GM18951 (cell line): Measurements from ENCODE around the gene GNB4.

Source experiments
- POLR2A ChIP-seq: IDR thresholded peaks from 4 replicates; pipeline ENCODE4 v1.6.1; 2011; ENCODE audit warnings: mild to moderate bottlenecking; ENCODE audit not compliant: insufficient read length, insufficient read depth; ENCODE audit errors: extremely low read depth
- in situ Hi-C: fragments of 300-500 bp; cut with MboI; formaldehyde crosslinking; loops from one replicate; pipeline ENCODE4 v1.12.0; 2022; ENCODE audit warnings: low sequenced_read_pairs, mixed read lengths, inconsistent platforms; ENCODE audit not compliant: unreplicated experiment

GNB4 gene

GRCh38 chr3:179421500-179421899 is 29.8 kb downstream of the GNB4 start:
- in situ Hi-C loops: no loop called here
- no peak for TF ChIP-seq POLR2A

- in situ Hi-C loops: no loop called here
- no peak for TF ChIP-seq POLR2A
Measured at GRCh38 chr3:179418610-179419009, 32.7 kb downstream of the GNB4 start.

DNA sequence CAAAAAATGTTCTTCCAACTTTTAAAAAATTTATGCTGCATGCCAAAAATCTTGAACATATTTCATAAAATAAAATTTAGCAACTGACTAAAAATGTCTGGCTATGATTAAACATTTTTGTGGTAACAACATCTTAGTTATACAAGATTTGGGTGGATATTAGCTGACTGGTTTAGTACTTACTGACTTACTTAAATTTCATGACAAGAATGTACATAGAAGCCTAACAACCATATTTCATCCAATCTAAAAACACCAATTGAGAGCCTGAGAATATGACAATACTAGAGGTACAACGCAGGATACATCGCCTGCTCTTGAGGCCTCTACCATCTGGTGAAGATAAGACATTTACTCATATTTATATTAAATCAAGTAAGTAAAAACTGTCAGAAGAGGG is 34.6 kb downstream of the GNB4 start:
- no peak for TF ChIP-seq POLR2A
- in situ Hi-C loops: no loop called here

DNA sequence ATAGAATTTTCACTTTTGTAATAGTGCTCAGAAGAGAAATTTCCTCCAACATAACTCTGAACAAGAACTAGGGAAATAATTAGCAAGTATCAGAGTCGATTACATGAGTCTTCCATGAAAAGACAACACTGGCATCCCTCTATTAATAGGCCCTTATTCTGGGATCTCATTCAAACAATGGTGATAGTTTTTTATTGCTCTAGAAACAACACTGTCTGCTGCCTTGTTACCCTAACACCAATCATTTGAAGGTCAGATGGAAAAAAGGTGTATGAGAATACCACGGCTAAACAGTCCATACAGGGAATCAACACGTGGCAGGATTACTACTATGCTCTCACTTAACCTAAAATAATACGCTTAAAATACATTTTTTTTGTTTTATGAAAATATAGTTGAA is 35.9 kb downstream of the GNB4 start:
- in situ Hi-C loops: no loop called here
- TF ChIP-seq POLR2A: no peak

GRCh38 chr3:179414804-179415203 is 36.5 kb downstream of the GNB4 start:
- no peak for TF ChIP-seq POLR2A
- in situ Hi-C loops: no loop called here

DNA sequence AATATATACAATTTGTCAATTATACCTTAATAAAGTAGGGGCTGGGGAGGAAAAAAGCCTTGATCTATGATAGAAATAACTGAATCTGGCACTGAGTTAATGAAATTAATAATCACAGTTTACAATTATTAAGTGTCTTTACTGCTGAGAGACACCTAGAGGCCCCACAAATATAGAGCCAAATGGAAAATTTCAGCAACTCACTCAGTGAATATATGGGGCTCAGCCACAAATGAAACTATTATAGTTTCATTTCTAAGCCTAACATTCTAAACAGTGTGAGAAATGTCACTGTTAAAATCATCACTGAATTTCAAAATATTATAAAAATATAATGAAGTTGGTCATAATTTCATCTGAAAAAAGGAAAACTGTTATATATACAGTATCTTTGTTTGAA is 40.3 kb downstream of the GNB4 start:
- no peak for TF ChIP-seq POLR2A
- in situ Hi-C loops: no loop called here

GRCh38 chr3:179410331-179410730 is 40.9 kb downstream of the GNB4 start:
- in situ Hi-C loops: no loop called here
- TF ChIP-seq POLR2A: no peak

GRCh38 chr3:179404307-179404706 is 47.0 kb downstream of the GNB4 start:
- in situ Hi-C loops: no loop called here
- TF ChIP-seq POLR2A: no peak

GRCh38 chr3:179402963-179403362 is 48.3 kb downstream of the GNB4 start:
- in situ Hi-C loops: no loop called here
- TF ChIP-seq POLR2A: no peak

DNA sequence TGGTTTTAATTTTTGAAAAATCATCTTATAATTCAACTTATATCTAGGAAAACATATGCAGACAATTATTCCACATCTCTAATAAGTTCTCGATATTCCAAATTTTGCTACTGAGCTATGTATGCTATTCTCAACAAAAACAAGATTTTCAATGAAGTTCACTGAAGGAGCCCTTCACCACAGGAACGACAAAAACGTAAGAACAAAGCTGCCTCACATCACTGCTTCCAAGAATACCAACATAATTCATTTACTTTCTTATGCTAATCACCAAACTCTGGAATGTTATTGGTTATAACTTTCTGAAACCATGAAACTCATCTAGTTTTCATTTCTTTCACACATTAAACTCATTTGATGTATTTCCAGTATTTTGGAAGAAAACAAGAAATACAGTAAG is 49.7 kb downstream of the GNB4 start:
- no peak for TF ChIP-seq POLR2A

DNA sequence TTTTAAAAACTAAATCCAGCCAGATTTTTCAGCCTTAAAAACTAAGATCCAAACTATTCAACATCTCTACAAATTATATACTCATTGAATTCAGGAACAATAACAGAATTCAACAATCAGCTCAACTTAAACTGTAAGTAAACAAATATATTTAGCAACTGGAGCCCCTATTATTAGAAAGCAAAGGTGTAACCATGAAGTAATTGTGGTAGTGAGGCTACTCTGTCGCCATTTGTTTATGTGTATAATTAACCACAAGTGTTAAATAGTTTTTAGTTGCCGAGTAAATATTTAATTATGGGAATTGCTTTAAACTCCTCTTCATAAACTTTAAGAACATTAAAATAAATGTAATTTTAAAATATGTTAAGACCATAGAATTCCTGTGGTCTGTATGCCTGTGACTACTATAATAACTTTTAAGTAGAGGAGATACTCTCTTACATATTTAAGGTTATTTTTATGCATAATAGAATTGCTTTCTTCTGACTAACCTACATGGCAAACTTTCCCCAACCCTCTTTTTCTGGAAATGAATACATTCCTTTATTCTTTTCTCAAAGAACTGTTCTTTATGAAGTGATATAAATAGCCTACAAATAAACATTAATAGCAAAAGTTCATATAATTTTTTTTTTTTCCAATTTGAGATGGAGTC is 52.6 kb downstream of the GNB4 start:
- in situ Hi-C loops: no loop called here
- TF ChIP-seq POLR2A: no peak

More for the DNA sequence above, 49.7 kb downstream of the GNB4 start:
- in situ Hi-C loops: no loop called here

DNA sequence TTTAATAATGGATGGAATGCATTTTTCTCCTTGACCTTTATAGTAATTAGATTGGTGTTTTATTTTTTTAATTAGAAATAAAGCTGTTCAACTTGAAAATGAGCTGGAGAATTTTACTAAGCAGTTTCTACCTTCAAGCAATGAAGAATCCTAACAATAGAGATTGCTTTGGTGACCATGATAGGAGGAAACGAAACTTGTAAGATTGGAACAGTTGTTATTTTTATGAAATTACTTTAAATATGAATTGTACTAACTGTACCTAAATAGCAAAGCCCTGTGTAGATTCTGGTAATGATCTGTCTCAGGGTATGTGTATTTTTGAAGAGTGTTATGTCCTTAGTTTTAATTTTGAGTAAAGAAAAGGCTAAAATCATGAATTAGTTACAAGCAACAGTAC is 59.4 kb downstream of the GNB4 start:
- no peak for TF ChIP-seq POLR2A

GRCh38 chr3:179376474-179376873 is 74.8 kb downstream of the GNB4 start:
- in situ Hi-C loops: no loop called here
- TF ChIP-seq POLR2A: no peak

More for the DNA sequence above, 59.4 kb downstream of the GNB4 start:
- in situ Hi-C loops: no loop called here

- in situ Hi-C loops: no loop called here
- TF ChIP-seq POLR2A: no peak
Measured at GRCh38 chr3:179375091-179375999, 75.9 kb downstream of the GNB4 start.
